ENCODE data around the gene SATB2. TPM values are rescaled to one million over a fixed set of nuclear protein-coding genes. Genes with fewer than 3 reads are reported as not detected.

The SATB2 gene
- total RNA-seq, 1 experiment from 2014 or later, result 5.4 TPM

DNA sequence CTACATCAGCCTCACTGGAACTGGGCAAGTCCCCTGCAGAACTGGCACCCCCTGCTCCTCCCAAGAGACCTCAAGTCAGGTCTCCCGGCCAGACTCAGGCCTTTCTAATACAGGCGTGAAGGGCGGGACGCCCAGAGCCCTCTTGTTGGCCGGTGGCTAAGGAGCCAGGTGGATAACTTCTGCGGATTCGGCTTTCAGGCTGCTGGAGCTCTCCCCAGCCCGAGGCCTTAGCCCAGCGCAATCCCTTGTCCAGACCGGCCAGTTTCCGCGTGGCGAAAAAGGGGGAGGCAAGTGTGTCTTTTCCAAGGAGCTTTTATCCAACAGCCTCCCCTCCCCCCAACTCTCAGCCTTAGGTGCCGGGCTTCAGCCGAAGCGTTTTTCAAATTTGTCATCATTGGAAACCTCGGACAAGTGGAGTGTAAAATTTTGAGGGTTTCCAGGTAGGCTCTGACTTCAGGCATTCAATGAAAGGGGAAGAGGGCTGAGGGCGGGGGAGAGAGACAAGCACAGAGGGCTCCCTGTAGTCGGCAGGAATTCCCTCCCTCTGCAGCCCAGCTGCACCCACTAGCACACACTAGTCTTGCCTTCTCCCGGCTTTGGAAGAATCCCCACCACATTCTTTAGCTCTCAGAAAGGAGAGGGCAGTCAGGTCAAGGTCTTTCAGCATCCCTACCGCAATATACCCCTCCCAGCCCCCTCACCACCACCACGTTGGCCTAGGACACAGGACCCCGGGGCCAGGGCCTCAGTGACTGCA lies 9.5 kb upstream of the SATB2 start:
- DNase-seq (ENCODE audit: low read depth), result no peak
- in situ Hi-C loops (cut with HindIII; ENCODE audit: low pct_unique_long_range_greater_than_20kb, low sequenced_read_pairs), result no loop called here

DNA sequence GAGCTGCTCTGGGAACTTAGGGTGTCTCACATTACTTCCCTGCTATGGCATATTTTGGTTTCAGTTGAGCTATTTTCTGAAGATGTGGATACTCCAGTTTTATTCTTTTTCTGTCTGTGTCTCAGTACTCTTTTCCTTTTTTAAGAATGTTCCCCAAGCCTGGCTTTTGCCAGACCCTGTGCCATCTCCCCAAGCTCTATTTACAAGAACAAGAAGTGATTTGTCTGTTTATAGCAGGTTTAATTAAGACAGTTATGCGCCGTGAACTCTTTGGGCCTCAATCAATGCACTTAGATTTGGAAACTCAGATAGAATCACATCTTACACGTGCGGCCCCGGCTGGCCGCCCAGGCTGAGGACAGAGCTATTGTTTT lies 8.9 kb upstream of the SATB2 start:
- DNase-seq (ENCODE audit: low read depth), result no peak
- in situ Hi-C loops (cut with HindIII; ENCODE audit: low pct_unique_long_range_greater_than_20kb, low sequenced_read_pairs), result no loop called here

DNA sequence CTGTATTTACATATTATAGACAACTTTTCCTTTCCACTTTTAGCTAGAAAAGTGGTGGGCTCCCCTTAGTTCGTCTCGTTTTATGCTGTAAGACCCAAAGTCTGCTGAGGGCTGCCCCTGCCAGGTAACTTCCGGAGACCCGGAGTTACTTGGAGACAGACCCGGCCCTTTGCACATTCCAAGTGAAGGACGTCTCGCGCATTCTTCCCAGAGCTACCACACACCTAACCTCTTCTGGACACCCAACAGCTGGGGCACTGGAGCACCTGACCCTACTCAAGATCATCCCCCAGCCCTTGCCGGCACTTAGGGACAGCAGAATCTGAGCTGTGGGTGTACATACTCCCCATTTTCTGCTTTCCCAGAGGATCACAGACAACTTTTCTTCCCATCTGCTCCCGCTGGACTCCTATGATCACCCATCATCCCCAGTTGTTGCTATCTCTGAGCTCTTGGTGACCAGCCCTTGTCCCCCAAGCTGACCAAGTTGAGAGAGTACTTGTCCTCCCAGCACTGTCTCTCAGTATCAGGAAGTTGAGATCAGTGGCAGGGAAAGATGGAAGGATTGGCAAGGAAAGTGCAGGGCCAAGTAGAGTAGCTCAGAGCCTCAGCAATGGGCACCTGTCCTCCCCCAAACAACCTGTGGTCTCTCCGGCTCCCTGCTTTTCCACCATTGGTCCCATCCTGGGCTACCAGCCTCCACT lies 8.4 kb upstream of the SATB2 start:
- DNase-seq (ENCODE audit: low read depth), result no peak
- in situ Hi-C loops (cut with HindIII; ENCODE audit: low pct_unique_long_range_greater_than_20kb, low sequenced_read_pairs), result no loop called here

DNA sequence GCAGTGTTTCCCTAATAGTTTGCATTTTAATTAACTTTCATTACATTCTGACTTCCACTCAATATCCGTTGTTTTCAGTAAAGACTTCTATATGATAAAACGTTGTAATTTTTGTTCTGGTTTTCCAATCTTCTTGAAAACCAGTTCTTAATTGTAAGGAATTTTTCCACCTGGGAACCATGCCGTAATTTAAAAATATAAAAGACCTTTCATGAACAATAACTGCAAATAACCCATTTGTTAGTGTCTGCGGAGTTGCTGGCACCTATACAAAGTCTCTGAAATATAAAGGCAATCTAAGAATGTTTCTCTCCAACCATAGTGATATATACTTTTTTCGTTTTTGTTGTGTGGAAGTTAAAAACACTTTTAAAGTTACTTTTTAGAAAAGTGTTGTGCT lies 7.7 kb upstream of the SATB2 start:
- in situ Hi-C loops (cut with HindIII; ENCODE audit: low pct_unique_long_range_greater_than_20kb, low sequenced_read_pairs), result no loop called here
- no peak for DNase-seq (ENCODE audit: low read depth)

DNA sequence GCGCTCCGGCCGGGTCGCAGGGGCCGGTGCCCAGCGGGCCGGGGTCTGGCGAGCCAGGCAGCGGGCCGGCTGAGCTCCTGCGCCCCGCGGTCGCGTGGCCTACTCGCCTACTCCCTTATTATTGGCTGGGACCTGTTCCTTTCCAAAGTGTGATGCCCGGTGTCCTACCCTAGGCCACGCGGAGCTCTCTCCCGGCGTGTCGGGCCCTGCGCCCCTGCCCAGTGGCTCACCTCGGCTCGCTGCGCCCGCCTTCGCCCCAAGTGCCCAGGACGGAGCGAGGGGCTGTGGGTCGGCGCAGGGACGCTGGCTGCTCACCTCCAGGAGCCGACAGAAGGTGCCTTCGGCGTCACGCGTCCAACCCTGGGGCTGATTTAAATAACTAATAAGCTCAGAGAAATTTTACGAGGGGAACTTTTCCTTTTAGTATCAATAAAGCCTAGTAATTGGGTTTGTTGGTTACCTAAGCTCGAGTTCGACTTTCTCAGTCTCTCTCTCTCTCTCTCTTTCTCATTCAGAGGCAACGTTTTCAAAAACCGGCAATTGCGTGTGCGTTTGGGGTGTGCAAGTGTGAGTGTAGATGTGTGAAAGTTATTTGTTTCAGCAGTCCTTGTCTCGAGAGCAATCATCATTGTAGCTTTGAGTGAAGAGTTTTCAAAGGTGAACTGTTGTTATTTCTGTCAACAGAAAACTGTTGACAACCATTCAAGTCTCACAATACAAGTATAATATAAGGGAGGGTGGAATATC lies 7.0 kb upstream of the SATB2 start:
- in situ Hi-C loops (cut with HindIII; ENCODE audit: low pct_unique_long_range_greater_than_20kb, low sequenced_read_pairs), result no loop called here
- DNase-seq (ENCODE audit: low read depth), result no peak

DNA sequence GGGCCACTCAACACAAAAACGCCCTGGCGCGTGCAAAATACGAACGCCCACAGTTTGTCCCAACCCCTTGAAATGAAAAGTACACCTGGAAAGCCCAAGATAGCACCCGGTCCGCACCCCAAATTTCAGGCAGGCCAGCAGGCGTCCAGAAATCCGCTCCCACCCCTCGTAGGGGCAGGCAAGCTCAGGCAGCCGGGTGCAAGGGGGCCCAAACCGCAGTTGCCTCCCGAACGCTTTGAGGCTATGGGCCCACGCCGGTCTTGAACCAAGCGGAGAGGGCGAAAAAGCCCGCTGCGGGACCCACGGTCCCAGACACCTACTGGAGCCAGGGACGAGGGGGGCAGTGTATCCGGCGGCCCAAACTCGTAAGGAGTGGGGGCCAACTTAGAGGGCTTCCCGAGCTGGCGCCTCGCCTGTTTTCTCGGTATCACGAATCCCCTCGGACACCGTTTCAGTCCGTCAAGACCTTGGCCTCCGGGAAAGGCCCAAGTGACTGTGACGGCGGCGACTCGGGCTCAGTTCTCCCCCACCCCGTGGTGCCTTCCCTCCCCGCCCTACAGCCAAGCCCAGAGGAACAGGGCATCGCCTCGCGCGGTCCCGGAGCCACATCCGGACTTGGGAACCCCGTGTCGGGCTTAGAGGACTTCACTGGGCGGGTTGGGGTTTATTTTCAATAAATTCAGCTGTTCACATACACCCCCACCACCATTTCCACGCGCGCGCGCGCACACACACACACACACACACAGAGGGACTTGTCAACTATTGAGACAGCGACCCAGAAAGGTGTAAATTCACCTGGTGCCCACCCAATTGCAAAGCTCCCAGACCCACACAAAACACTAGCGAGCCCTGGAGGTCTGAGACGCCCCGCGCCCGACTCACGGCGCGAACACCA lies 6.2 kb upstream of the SATB2 start:
- in situ Hi-C loops (cut with HindIII; ENCODE audit: low pct_unique_long_range_greater_than_20kb, low sequenced_read_pairs), result no loop called here
- DNase-seq (ENCODE audit: low read depth), result no peak

DNA sequence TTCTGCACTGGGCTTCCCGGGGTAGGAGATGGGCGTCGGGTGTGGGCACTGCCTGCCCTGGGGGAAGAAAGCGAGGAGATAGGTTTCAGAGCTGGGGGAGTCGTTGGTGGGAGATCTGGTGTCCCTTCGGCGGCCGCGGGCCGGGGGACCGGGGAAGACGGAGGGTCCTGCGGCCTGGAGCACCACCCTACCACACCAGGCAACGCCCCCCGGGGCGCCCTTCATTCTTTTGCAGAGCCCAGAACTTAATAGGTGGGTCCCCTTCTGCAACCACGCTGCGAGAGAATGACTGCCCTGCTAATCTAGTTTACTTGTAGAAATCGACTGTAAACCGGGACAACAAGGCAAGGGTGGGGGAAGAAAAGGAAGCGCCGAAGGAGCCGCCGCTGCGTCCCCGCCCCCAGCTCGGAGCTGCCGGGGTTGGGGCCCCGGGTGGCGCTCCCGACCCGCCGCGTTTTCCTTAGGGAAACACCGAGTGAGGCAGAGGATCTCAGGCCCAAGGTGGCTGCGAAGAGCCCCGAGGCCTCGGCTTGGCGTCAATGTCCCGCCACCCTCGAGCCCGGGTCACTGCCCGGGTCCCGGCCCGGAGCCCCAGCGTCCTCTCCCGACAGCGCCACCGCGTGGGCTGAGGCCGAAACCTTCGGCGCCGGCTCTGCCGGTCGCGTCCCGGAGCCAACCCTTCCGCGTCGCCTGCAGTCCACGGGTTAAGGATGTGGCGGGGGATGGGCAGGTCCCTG lies 5.4 kb upstream of the SATB2 start:
- peak; percentile 71 for DNase-seq (ENCODE audit: low read depth)
- in situ Hi-C loops (cut with HindIII; ENCODE audit: low pct_unique_long_range_greater_than_20kb, low sequenced_read_pairs), result no loop called here

DNA sequence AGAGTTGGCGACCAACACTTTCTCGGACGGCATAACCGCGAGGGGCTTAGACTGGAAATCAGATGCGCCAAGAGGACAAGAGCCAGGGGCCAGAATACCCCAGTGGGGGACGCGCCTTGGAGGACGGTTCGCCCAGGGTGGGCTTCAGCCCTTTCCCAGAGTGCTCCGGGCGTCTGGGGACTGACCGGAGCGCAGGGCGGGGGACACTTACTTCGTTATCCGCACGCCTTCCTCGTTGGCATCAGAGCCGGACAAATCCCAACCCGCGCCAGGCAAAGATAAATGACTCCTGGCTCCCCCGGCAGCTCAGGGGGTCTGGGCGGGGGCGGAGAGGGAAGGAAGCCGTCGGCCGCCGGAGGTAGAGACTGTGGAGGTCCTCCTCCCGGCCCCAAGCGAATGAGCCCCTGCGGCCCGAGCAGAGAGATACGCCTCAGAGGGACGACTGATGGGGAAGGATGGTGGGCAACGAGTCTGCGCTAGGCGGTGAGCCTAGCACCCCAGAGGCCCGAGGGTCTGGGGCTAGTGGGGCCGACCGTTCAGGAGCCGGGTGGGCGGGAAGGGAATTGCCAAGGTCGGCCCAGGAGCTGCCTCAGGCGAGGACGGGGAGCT lies 4.7 kb upstream of the SATB2 start:
- no peak for DNase-seq (ENCODE audit: low read depth)
- in situ Hi-C loops (cut with HindIII; ENCODE audit: low pct_unique_long_range_greater_than_20kb, low sequenced_read_pairs), result no loop called here

DNA sequence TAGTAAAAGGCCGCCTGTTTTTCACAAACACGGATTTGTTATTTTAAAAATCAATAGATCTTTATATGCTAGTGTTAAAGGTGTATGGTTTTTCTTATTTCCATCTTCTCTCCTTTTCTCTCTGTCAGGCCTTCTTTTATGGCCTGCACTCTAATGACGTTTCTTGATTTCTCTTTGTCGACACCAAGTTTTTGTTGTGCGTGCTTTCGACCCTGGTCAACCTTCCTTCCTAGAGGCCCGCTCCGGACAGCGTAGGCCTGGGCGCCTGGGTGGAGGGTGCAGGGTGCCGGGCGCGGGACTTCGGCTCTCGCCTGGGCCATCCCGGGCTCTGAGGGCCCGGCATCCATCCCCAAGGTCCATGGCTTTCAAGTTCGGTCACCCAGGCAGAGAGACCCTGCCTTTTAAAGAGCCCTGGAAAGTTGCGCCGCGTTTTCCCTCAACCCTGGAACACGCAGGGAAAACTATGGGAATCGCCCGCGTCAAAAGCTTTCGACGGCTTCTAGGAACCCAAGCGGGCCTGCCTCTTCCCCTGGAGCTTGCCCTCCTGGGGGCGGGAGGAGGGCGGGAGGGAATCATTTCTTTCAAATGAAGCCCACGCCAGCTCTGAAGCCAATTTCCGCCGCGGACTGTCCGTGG lies 4.1 kb upstream of the SATB2 start:
- in situ Hi-C loops (cut with HindIII; ENCODE audit: low pct_unique_long_range_greater_than_20kb, low sequenced_read_pairs), result no loop called here
- DNase-seq (ENCODE audit: low read depth), result no peak

DNA sequence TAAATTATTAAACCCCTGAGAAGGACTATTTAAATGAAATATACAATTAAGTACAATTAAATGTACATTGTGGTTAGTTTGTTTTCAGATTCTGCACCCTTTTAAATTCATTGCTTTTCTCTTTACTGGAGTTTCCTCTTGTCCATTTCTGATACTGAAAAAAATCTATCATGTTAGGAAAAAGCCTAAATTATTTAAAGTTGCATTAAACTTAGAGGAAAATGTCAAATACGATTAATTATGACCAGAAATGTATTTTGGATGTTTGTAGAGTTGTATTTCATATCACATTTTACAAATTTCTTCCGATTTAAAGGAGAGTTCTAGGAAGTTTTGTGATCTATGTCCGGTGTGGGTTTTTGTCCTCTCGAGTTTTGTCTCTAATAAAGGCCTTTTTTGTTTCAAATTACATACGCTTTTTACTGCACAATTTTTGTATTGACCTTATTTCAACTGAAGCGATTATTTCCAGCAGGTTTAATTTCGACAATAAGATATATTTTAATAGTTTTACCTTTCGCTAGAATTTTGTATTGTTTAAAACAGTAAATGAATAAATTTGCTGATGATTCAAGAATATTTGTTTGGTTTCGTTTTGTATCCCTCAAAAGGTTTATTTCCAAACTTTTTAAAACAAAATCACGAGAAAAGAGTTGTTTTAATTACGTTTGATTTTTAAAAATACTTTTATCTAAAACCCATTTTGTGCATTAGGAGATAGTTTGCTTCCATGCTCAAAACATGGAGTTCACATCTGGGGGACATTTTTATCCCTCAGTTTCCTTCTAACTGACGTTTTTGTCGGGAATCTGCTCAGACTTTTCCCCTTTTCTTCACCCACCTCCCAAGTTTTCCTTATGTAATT lies 3.3 kb upstream of the SATB2 start:
- in situ Hi-C loops (cut with HindIII; ENCODE audit: low pct_unique_long_range_greater_than_20kb, low sequenced_read_pairs), result no loop called here
- DNase-seq (ENCODE audit: low read depth), result peak; percentile 33

DNA sequence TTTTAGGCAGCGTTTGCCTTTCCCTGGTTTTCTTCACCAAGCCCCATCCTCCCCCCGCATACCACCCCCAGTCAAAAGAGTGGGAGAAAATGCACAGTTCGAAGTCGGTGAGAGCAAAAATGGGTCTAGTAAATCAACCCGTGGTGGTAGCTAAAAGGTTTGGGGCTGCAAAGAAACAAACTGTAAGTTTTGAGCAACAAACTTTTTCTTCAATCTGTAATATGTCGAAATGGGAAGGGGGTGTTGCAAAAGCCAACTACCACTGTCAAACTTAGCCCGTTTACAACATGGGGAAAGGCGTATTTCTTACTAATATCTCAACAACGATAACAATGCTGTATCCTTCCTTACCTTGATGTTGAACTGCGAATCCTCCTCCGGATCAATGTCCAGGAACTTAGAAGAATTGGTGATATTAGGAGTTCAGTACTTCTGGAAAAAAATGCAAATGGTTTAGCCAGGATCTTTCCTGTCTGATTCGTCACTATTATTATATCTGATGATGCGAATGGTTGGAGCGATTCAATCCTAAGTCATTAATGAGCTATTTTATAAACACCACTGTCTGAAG lies 2.4 kb upstream of the SATB2 start:
- peak; percentile 66 for DNase-seq (ENCODE audit: low read depth)
- in situ Hi-C loops (cut with HindIII; ENCODE audit: low pct_unique_long_range_greater_than_20kb, low sequenced_read_pairs), result no loop called here

DNA sequence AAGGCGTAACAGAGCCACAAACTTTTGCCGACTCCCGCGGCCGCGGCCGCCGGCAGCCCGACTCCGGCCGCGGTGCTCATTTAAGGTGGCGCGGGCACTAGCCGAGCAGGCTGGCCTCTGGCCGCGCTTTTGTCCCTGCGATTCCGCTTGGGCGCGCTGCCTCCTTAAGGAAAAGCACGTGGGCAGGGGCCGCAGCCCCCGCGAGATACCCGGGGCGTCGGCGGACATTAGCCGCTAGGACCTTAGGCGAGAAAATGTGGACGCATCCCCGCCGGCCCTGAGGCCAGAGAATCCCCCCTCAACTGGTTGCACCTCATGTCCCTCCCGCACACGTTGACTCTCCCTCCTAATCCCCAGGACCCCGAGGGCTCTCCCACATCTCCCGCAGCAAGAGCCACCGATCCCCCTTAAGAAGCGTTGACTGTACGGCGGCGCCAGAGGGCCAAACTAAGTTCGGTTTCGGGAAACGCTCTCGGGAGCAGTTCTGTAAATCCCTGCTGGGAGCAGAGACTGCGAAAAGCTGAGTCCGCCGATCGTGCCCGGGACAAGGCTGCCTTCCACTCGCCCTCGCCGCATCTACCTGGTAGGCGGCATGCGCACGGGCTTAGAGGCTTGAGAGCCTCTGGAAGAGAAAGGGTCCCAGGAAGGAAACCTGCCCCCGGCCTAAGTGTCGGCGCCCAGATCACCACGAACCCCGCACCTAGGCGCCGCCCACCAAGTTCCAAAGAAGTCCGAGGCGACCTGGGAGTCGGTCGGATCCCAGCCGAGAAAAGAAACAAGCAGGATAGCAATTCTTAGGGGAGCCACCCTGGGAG lies 1.8 kb upstream of the SATB2 start:
- peak; percentile 96 for DNase-seq (ENCODE audit: low read depth)
- in situ Hi-C loops (cut with HindIII; ENCODE audit: low pct_unique_long_range_greater_than_20kb, low sequenced_read_pairs), result no loop called here

DNA sequence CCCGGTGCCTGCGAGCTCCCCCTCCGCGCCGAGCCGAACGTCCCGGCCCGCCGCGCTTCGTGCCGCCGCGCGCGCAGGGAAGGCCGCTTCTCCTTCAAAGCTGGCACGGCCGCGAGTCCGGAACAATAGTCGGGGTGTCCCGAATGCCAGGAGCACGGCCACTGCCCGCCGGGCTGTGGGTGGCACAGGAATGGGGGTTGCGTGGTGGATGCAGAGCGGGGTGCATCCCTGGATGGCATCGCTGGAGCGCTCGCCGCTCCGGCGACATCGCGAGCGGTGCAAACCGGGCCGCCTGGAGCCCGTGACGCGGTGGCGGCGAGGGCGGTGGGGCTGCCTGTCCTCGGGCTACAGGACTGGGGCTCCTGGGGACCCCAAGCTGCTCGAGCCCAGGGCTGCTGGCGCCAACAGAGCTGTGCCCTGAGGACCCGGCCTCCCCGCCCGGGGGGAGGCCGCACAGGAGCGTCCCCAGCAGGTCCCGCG lies 1.1 kb upstream of the SATB2 start:
- in situ Hi-C loops (cut with HindIII; ENCODE audit: low pct_unique_long_range_greater_than_20kb, low sequenced_read_pairs), result no loop called here
- DNase-seq (ENCODE audit: low read depth), result no peak

DNA sequence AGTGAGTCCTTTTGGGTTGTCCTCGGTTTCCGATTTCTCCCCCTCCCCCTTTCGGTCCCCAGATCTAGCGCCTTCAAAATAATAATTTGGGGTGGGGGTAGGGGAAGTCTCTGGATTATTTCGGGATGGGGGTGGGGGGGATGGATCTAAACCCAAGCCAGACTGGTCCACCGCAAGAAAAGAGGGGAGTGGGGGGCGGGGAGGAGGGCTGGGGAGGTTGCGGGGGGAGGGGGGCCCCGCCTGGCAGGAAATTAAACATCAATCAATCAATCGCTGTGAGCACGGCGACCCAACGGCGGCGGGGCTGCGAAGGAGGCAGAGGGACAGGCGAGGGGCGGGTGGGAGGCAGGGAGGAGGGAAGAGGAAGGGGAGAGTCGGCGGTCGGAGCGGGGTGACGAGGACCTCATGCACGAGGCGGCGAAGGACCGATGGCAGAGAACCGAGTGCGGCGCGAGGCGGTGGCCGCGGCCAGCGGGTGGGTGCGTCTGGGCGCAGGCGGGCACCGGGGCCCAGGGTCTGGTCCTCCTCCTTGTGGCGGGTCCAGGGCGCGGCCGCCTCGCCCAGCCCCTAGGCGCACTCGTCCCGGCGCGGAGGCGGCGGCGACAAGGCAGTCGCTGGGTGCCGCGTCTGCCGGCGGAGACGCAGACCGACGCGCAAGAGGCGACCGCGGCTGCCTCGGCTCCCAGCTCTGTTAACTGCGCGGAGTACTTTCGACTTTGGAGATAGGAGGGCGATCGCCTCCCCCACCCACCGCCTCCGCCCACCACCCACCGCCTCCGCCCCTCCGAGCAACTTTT lies 468 bp upstream of the SATB2 start:
- in situ Hi-C loops (cut with HindIII; ENCODE audit: low pct_unique_long_range_greater_than_20kb, low sequenced_read_pairs), result no loop called here
- peak; percentile 72 for DNase-seq (ENCODE audit: low read depth)

All from Caki2 (cell line).